Measurements from ENCODE around the gene CRTAP. TPM values are rescaled to one million over a fixed set of nuclear protein-coding genes. Genes with fewer than 3 reads are reported as not detected.

CRTAP gene
- total RNA-seq, 1 donor from 2014 or later, result 177 TPM

DNA sequence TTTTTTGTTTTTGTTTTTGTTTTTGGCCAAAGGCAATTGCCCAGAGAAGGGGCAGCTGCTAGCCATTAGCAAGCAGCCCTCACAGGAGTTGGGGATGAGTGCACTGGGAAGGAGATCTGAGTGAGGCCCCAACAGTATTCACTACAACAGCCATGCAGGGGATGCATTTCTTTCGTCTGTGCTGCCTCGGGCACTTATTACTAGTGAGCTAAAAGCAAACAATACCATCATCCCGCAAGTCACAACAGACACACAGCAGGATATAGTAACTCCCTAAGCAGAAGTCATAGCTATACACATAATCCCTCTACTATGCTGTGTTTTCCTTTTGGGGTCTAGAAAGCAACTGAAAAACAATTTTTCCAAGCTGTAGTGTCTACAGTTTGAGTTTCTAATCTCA is 27.2 kb downstream of the CRTAP start:
- Mint-ChIP-seq H3K27ac (no peak overlapping the region), H3K27me3 (ENCODE audit: low read depth) (no peaks in the 10 kb centered on the region), H3K4me3 (no peak overlapping the region), H3K4me1 (no peaks in the 10 kb centered on the region), H3K36me3 (peaks cover 42% of the 10 kb centered on the region), H3K9me3 (no peaks in the 10 kb centered on the region)
- TF ChIP-seq, protein P1, sequence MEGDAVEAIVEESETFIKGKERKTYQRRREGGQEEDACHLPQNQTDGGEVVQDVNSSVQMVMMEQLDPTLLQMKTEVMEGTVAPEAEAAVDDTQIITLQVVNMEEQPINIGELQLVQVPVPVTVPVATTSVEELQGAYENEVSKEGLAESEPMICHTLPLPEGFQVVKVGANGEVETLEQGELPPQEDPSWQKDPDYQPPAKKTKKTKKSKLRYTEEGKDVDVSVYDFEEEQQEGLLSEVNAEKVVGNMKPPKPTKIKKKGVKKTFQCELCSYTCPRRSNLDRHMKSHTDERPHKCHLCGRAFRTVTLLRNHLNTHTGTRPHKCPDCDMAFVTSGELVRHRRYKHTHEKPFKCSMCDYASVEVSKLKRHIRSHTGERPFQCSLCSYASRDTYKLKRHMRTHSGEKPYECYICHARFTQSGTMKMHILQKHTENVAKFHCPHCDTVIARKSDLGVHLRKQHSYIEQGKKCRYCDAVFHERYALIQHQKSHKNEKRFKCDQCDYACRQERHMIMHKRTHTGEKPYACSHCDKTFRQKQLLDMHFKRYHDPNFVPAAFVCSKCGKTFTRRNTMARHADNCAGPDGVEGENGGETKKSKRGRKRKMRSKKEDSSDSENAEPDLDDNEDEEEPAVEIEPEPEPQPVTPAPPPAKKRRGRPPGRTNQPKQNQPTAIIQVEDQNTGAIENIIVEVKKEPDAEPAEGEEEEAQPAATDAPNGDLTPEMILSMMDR (IDR thresholded peaks at IDR 0.05; ENCODE audit: unreplicated experiment), result no peak
- DNase-seq (ENCODE audit: low spot score in 2 of 2, unreplicated experiment in 2 of 2), result no peak

DNA sequence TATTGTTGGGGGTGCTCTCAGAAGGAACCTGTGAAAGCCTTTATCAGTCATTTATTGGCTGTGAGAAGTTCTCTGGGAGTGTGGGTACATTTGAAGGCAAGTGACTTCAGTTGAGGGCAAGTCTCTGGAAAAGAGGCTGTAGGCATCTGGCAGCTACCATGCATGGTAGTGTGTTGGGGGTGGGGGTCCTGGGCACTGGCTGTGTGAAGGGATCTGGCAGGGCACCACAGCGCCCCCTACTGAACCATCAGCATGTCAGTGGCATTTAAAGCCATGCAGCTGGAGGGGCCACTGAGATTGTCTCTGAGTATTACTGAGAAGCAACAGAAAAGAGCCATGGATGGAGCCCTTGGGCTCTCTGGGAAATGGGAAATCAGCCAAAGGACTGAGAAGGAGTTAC is 30.6 kb downstream of the CRTAP start:
- Mint-ChIP-seq H3K9me3 (no peaks in the 10 kb centered on the region), H3K4me3 (no peak overlapping the region), H3K27me3 (ENCODE audit: low read depth) (no peaks in the 10 kb centered on the region), H3K27ac (no peak overlapping the region), H3K4me1 (peaks cover 7% of the 10 kb centered on the region), H3K36me3 (peaks cover 24% of the 10 kb centered on the region)
- TF ChIP-seq, protein P1 (IDR thresholded peaks at IDR 0.05; ENCODE audit: unreplicated experiment), result no peak
- DNase-seq (ENCODE audit: low spot score in 2 of 2, unreplicated experiment in 2 of 2), result peak in 1 of 2 experiments; percentile 30

DNA sequence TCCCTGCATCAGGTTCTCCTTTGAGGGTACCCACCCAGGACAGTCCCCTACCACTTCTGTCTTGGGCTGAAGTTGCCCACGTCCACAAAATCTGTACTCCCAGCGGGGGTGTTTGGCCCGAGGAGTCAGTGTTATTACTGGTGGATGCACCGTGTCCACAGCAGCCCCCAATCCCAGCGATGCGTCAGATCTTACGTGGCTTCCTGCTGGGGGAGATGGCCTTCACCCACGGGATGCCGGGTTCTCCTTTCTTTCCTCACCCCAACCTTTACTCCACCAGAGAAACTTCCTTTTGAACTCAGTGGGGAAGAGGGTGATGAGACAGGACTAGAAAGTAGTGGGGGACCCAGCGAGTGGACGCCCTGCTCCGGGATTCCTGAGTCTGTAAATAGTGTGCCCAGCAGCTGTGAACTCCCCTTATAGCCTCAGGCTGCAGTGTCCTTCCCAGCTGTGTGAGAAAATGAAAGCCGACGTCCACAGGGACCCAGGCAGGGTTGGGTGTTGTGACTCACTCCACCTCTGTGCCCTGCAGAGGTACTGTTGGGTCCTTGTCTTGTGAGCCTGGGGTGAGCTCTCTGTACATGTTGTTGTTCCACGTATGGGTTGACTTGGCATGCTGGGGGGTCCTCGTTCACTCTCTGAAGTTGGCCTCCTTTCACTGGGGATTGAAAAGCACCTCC is 31.5 kb downstream of the CRTAP start:
- peaks cover 24% of the 10 kb centered on the region for H3K36me3 Mint-ChIP-seq
- no peaks in the 10 kb centered on the region for H3K9me3 Mint-ChIP-seq
- no peak overlapping the region for H3K4me3 Mint-ChIP-seq
- DNase-seq (ENCODE audit: low spot score in 2 of 2, unreplicated experiment in 2 of 2), result no peak
- no peak overlapping the region for H3K27ac Mint-ChIP-seq
- TF ChIP-seq, protein P1 (IDR thresholded peaks at IDR 0.05; ENCODE audit: unreplicated experiment), result no peak
- peaks cover 7% of the 10 kb centered on the region for H3K4me1 Mint-ChIP-seq
- no peaks in the 10 kb centered on the region for H3K27me3 Mint-ChIP-seq (ENCODE audit: low read depth)

DNA sequence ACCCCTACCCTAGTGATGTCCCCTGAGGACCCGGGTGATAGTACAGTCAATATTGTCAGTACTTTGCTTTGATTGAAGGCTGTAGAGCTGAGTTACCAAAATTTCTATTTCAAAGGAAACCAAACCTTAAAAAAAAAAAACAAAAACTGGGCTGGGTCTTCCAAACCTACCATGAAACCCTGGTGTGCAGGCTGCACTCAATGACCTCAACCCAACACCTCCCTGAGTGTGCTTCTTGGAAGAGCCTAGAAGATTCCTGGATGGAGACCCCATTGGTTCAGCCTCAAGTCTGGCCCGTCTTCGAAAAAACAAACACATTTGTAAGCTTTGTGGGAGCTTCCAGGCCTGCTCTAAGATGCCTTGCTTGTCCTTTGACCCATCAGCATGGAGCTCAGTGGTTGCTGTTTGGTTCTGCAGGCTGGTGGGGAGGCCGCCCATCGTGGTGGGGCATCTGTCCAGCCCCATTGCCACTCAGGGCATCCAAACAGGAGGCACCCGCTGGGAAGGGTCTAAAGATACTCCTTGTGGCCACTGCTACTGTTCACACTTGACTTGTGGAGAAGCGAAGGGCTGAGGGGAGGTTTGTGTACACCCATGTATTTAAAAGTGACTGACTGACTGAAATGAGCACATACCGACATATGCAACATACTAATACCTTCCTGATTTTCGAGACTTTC is 32.2 kb downstream of the CRTAP start:
- Mint-ChIP-seq H3K27me3 (ENCODE audit: low read depth) (no peaks in the 10 kb centered on the region), H3K4me3 (no peak overlapping the region), H3K27ac (no peak overlapping the region), H3K9me3 (no peaks in the 10 kb centered on the region), H3K36me3 (peaks cover 20% of the 10 kb centered on the region), H3K4me1 (peaks cover 7% of the 10 kb centered on the region)
- TF ChIP-seq, protein P1 (IDR thresholded peaks at IDR 0.05; ENCODE audit: unreplicated experiment), result no peak
- DNase-seq (ENCODE audit: low spot score in 2 of 2, unreplicated experiment in 2 of 2), result peak in 1 of 2 experiments; percentile 26

DNA sequence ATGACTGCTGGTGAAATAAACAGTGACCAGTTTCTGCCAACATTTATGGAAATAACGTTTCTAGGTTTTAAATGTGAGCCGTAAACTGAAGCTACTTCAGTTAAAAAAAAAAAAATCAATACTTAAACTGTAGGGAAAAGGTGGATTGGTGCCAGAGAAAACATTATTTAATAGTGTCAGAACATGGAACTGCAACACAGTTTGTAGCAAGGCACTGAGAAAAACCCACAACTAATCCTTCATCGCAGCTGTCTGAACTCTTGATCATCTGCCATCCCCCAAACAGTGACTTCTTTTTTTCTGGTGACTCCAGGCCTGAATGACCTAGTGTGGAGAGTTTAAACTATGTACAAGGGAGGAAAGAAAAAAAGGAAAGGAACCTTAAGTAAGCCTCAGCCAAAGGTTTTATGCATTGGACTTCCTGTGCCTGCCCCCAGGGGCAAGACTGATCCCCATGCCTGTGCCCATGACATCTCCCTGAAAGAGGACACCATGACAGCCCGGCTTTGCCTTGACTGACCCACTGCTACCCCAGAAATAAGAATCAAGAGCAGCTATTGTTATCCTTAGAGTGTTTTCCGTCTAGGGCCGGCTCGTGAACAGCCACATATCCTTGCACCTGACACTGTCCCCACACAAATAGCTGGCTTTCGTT is 33.1 kb downstream of the CRTAP start:
- H3K27ac Mint-ChIP-seq, result peak overlapping the region; percentile 45
- H3K9me3 Mint-ChIP-seq, result no peaks in the 10 kb centered on the region
- H3K27me3 Mint-ChIP-seq (ENCODE audit: low read depth), result no peaks in the 10 kb centered on the region
- no peak for DNase-seq (ENCODE audit: low spot score in 2 of 2, unreplicated experiment in 2 of 2)
- TF ChIP-seq, protein P1 (IDR thresholded peaks at IDR 0.05; ENCODE audit: unreplicated experiment), result no peak
- H3K4me3 Mint-ChIP-seq, result no peak overlapping the region
- peaks cover 7% of the 10 kb centered on the region for H3K4me1 Mint-ChIP-seq
- H3K36me3 Mint-ChIP-seq, result peaks cover 13% of the 10 kb centered on the region
